HG03439 (cell line): ENCODE results near the gene ACTN2.

Experiments
- ATAC-seq: cut with Tn5 transposase; IDR thresholded peaks from one replicate; pipeline ENCODE4 v1.9.1; 2021; ENCODE audit warnings: mild to moderate bottlenecking, moderate library complexity; ENCODE audit not compliant: unreplicated experiment

ACTN2 gene

GRCh38 chr1:236734141-236734765 is 48.0 kb downstream of the ACTN2 start:
- no peak for ATAC-seq

GRCh38 chr1:236736761-236737160 is 50.5 kb downstream of the ACTN2 start:
- ATAC-seq, result no peak

- no peak for ATAC-seq
Measured at GRCh38 chr1:236741753-236742152, 55.5 kb downstream of the ACTN2 start.

- no peak for ATAC-seq
Measured at GRCh38 chr1:236742421-236743160, 56.3 kb downstream of the ACTN2 start.

GRCh38 chr1:236744533-236744932 is 58.2 kb downstream of the ACTN2 start:
- no peak for ATAC-seq

- no peak for ATAC-seq
Measured at GRCh38 chr1:236746785-236747184, 60.5 kb downstream of the ACTN2 start.

GRCh38 chr1:236747311-236747985 is 61.1 kb downstream of the ACTN2 start:
- no peak for ATAC-seq

GRCh38 chr1:236748268-236748870 is 62.1 kb downstream of the ACTN2 start:
- no peak for ATAC-seq

GRCh38 chr1:236750928-236751327 is 64.6 kb downstream of the ACTN2 start:
- ATAC-seq, result no peak

- ATAC-seq, result no peak
Measured at GRCh38 chr1:236751385-236751784, 65.1 kb downstream of the ACTN2 start.

- ATAC-seq, result no peak
Measured at GRCh38 chr1:236751935-236752334, 65.6 kb downstream of the ACTN2 start.

GRCh38 chr1:236753516-236753915 is 67.2 kb downstream of the ACTN2 start:
- no peak for ATAC-seq

GRCh38 chr1:236753964-236754363 is 67.7 kb downstream of the ACTN2 start:
- no peak for ATAC-seq

GRCh38 chr1:236754525-236755210 is 68.4 kb downstream of the ACTN2 start:
- no peak for ATAC-seq

- no peak for ATAC-seq
Measured at GRCh38 chr1:236757640-236758039, 71.3 kb downstream of the ACTN2 start.

GRCh38 chr1:236759252-236759859 is 73.1 kb downstream of the ACTN2 start:
- ATAC-seq, result no peak

- ATAC-seq, result no peak
Measured at GRCh38 chr1:236760480-236760879, 74.2 kb downstream of the ACTN2 start.

GRCh38 chr1:236760986-236761385 is 74.7 kb downstream of the ACTN2 start:
- no peak for ATAC-seq

- ATAC-seq, result no peak
Measured at GRCh38 chr1:236761397-236762132, 75.3 kb downstream of the ACTN2 start.

GRCh38 chr1:236762410-236762809 is 76.1 kb downstream of the ACTN2 start:
- no peak for ATAC-seq
